Measurements from ENCODE around the gene IFNA1.

GRCh38 chr9:21404146-21404545 lies 36.1 kb upstream of the IFNA1 start:
- TF ChIP-seq, protein P1, sequence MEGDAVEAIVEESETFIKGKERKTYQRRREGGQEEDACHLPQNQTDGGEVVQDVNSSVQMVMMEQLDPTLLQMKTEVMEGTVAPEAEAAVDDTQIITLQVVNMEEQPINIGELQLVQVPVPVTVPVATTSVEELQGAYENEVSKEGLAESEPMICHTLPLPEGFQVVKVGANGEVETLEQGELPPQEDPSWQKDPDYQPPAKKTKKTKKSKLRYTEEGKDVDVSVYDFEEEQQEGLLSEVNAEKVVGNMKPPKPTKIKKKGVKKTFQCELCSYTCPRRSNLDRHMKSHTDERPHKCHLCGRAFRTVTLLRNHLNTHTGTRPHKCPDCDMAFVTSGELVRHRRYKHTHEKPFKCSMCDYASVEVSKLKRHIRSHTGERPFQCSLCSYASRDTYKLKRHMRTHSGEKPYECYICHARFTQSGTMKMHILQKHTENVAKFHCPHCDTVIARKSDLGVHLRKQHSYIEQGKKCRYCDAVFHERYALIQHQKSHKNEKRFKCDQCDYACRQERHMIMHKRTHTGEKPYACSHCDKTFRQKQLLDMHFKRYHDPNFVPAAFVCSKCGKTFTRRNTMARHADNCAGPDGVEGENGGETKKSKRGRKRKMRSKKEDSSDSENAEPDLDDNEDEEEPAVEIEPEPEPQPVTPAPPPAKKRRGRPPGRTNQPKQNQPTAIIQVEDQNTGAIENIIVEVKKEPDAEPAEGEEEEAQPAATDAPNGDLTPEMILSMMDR (IDR thresholded peaks at IDR 0.05), result no peak
- TF ChIP-seq POLR2A (IDR thresholded peaks at IDR 0.05), result no peak

Data from thyroid gland (tissue), 4 donors.